ENCODE measurements around the gene EMP1.

DNA sequence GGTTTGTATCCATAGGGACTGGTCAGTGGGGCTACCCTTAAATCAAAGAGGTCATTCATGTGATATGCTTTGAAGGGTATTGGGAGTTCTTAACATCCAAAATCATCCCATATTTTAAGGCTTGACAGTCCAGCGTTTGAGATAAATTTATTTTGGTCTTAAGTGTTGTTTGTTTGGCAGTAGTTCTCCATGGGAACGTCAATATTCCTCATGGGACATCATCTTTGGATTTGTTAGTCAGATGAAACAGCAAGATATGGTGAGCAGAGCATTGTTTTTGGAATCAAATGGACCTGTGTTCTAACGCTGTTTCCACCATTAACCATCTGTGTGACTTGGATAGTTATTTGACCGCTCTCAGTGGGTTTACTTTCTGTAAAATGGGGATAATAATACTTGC is 47.1 kb upstream of the EMP1 start:
- TF ChIP-seq POLR2A (IDR thresholded peaks at IDR 0.05; ENCODE audit: low read length) = no peak
- no peak for TF ChIP-seq GATA1 (IDR thresholded peaks at IDR 0.05; ENCODE audit: low read depth, low read length)

Measured in erythroblast (primary cell).